ENCODE results near the gene ARMC10. TPM values are rescaled to one million over a fixed set of nuclear protein-coding genes. Genes with fewer than 3 reads are reported as not detected.
"Not testable (repeated sequence)": the region's sequence is repeated elsewhere in the genome, so short reads cannot be mapped to it uniquely, and the experiment has no call there.

The ARMC10 gene
- total RNA-seq, 4 donors from 2014 or later: 21.0 to 42.5 (median 36.6) TPM

GRCh38 chr7:103073989-103074518 is 886 bp upstream of the ARMC10 start:
- peak overlapping the region; percentile 90 to 97 (median 94) for H3K27ac ChIP-seq
- no peaks in the 10 kb centered on the region for H3K27me3 ChIP-seq
- WGBS, 2 donors: 11 to 15% methylated on average over 6 of the region's 6 CpGs
- peaks cover 6 to 32% (median 18%) of the 10 kb centered on the region in 3 donors for H3K4me1 ChIP-seq
- H3K4me3 ChIP-seq: peak overlapping the region; percentile 62 to 83 (median 79)
- no peak for DNase-seq
- no peaks in the 10 kb centered on the region for H3K9me3 ChIP-seq
- intact Hi-C loops (cut with DNase I): no loop called here
- H3K36me3 ChIP-seq: no peaks in the 10 kb centered on the region
- TF ChIP-seq POLR2A (IDR thresholded peaks at IDR 0.05): no peak
- TF ChIP-seq, protein P1, sequence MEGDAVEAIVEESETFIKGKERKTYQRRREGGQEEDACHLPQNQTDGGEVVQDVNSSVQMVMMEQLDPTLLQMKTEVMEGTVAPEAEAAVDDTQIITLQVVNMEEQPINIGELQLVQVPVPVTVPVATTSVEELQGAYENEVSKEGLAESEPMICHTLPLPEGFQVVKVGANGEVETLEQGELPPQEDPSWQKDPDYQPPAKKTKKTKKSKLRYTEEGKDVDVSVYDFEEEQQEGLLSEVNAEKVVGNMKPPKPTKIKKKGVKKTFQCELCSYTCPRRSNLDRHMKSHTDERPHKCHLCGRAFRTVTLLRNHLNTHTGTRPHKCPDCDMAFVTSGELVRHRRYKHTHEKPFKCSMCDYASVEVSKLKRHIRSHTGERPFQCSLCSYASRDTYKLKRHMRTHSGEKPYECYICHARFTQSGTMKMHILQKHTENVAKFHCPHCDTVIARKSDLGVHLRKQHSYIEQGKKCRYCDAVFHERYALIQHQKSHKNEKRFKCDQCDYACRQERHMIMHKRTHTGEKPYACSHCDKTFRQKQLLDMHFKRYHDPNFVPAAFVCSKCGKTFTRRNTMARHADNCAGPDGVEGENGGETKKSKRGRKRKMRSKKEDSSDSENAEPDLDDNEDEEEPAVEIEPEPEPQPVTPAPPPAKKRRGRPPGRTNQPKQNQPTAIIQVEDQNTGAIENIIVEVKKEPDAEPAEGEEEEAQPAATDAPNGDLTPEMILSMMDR (IDR thresholded peaks at IDR 0.05): no peak

GRCh38 chr7:103075337-103075918 is 488 bp downstream of the ARMC10 start:
- intact Hi-C loops (cut with DNase I): no loop called here
- WGBS, 2 donors: 1 to 2% methylated on average over 21 to 23 of the region's 36 CpGs
- no peaks in the 10 kb centered on the region for H3K9me3 ChIP-seq
- peak overlapping the region; percentile 62 to 83 (median 79) for H3K4me3 ChIP-seq
- no peaks in the 10 kb centered on the region for H3K36me3 ChIP-seq
- H3K27ac ChIP-seq: peak overlapping the region; percentile 90 to 97 (median 94)
- peak; percentile 37 for DNase-seq
- no peaks in the 10 kb centered on the region for H3K27me3 ChIP-seq
- peaks cover 6 to 32% (median 18%) of the 10 kb centered on the region in 3 donors for H3K4me1 ChIP-seq
- TF ChIP-seq, protein P1 (IDR thresholded peaks at IDR 0.05): no peak
- no peak for TF ChIP-seq POLR2A (IDR thresholded peaks at IDR 0.05)

DNA sequence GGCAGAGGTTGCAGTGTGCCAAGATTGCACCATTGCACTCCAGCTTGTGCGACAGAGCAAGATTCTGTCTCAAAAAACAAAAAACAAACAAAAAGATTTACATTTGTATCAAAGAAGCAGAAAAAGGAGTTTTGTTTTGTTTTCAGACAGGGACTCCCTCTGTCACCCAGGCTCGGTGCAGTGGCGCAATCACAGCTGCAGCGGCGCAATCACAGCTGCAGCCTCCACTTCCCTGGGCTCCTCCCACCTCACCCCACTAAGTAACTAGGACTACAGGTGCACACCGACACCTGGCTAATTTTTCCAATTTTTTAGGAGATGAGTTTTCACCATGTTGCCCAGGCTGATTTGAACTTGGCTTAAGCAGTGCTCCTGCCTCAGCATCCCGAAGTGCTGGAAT is 1.8 kb downstream of the ARMC10 start:
- 78 to 80% methylated on average over 7 of the region's 7 CpGs for WGBS, 2 donors
- H3K9me3 ChIP-seq: no peaks in the 10 kb centered on the region
- peaks cover 6 to 32% (median 18%) of the 10 kb centered on the region in 3 donors for H3K4me1 ChIP-seq
- H3K27me3 ChIP-seq: no peaks in the 10 kb centered on the region
- H3K4me3 ChIP-seq: no peak overlapping the region
- DNase-seq: no peak
- intact Hi-C loops (cut with DNase I): no loop called here
- TF ChIP-seq, protein P1 (IDR thresholded peaks at IDR 0.05): no peak
- no peak for TF ChIP-seq POLR2A (IDR thresholded peaks at IDR 0.05)
- no peak overlapping the region for H3K27ac ChIP-seq
- H3K36me3 ChIP-seq: no peaks in the 10 kb centered on the region

DNA sequence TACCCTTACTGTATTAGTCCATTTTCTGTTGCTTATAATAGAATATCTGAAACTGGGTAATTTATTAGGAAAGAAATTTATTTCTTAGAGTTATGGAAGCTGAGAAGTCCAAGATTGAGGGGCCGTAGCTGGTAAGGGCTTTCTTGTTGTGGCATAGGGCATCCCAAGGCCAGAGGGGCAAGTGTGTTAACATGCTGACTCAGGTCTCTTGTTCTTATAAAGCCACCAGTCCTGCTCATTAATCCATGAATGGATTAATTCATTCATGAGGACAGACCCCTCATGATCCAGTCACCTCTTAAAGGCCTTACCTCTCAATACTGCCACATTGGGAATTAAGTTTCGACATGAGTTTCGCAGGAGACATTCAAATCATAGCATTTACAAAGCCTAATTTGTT is 2.4 kb downstream of the ARMC10 start:
- WGBS, 2 donors: 98 to 100% methylated on average over 3 of the region's 3 CpGs
- intact Hi-C loops (cut with DNase I): no loop called here
- no peaks in the 10 kb centered on the region for H3K27me3 ChIP-seq
- H3K27ac ChIP-seq: no peak overlapping the region
- no peaks in the 10 kb centered on the region for H3K36me3 ChIP-seq
- DNase-seq: no peak
- no peaks in the 10 kb centered on the region for H3K9me3 ChIP-seq
- TF ChIP-seq, protein P1 (IDR thresholded peaks at IDR 0.05): no peak
- TF ChIP-seq POLR2A (IDR thresholded peaks at IDR 0.05): no peak
- H3K4me3 ChIP-seq: no peak overlapping the region
- H3K4me1 ChIP-seq: peaks cover 6 to 32% (median 18%) of the 10 kb centered on the region in 3 donors

GRCh38 chr7:103078226-103078625 is 3.3 kb downstream of the ARMC10 start:
- H3K4me1 ChIP-seq: peaks cover 6 to 32% (median 18%) of the 10 kb centered on the region in 3 donors
- intact Hi-C loops (cut with DNase I); DNase-seq; H3K36me3 ChIP-seq; H3K9me3 ChIP-seq; H3K27me3 ChIP-seq; H3K4me3 ChIP-seq; H3K27ac ChIP-seq: not testable (repeated sequence)
- 79% methylated on average over 6 of the region's 6 CpGs for WGBS, 2 donors
